NCI-H146 (cell line): ENCODE measurements around the gene HUWE1.
A peak's percentile ranks its signal among the peaks of the same experiment; 100 is the strongest.
"Not testable (repeated sequence)": the region's sequence is repeated elsewhere in the genome, so short reads cannot be mapped to it uniquely, and the experiment has no call there.

Experiments
- DNase-seq: peaks from one replicate; lab custom pipeline; 2025; lab: John Stamatoyannopoulos, UW

HUWE1 gene

GRCh38 chrX:53686151-53686885, at the start of gene HUWE1:
Gene HUWE1, minus strand, starts transcription at chrX:53686719. Its CDS starts 32,612 bp downstream, at chrX:53654107.
- peak; percentile 84 for DNase-seq

- no peak for DNase-seq
Measured at GRCh38 chrX:53732797-53733196, 46.3 kb upstream of the HUWE1 start.

GRCh38 chrX:53729751-53730150, 43.2 kb upstream of the HUWE1 start:
- DNase-seq = no peak

GRCh38 chrX:53728506-53728905, 42.0 kb upstream of the HUWE1 start:
- no peak for DNase-seq

GRCh38 chrX:53724872-53725271, 38.4 kb upstream of the HUWE1 start:
- DNase-seq = no peak

GRCh38 chrX:53723381-53723780, 36.9 kb upstream of the HUWE1 start:
- DNase-seq = no peak

GRCh38 chrX:53721610-53722009, 35.1 kb upstream of the HUWE1 start:
- not testable (repeated sequence) for DNase-seq

GRCh38 chrX:53719666-53720065, 33.1 kb upstream of the HUWE1 start:
- DNase-seq = not testable (repeated sequence)

- no peak for DNase-seq
Measured at GRCh38 chrX:53718073-53718472, 31.6 kb upstream of the HUWE1 start.

- no peak for DNase-seq
Measured at GRCh38 chrX:53717205-53717604, 30.7 kb upstream of the HUWE1 start.

GRCh38 chrX:53716328-53717088, 30.0 kb upstream of the HUWE1 start:
- DNase-seq = no peak

- DNase-seq = no peak
Measured at GRCh38 chrX:53715346-53715924, 28.9 kb upstream of the HUWE1 start.

GRCh38 chrX:53714580-53715345, 28.2 kb upstream of the HUWE1 start:
- DNase-seq = no peak

GRCh38 chrX:53713987-53714579, 27.6 kb upstream of the HUWE1 start:
- DNase-seq = no peak

GRCh38 chrX:53711436-53711835, 24.9 kb upstream of the HUWE1 start:
- no peak for DNase-seq

GRCh38 chrX:53704854-53705253, 18.3 kb upstream of the HUWE1 start:
- DNase-seq = no peak

GRCh38 chrX:53704294-53704693, 17.8 kb upstream of the HUWE1 start:
- DNase-seq = no peak

GRCh38 chrX:53695946-53696549, 9.5 kb upstream of the HUWE1 start:
- peak; percentile 53 for DNase-seq

- no peak for DNase-seq
Measured at GRCh38 chrX:53694642-53695041, 8.1 kb upstream of the HUWE1 start.

- no peak for DNase-seq
Measured at GRCh38 chrX:53688300-53688699, 1.8 kb upstream of the HUWE1 start.

GRCh38 chrX:53685711-53686110, 808 bp downstream of the HUWE1 start:
- peak; percentile 19 for DNase-seq
